OCI-LY3 (cell line): ENCODE results near the gene KCNG3.

Source experiments
- CTCF ChIP-seq: fragments of 200-600, 300-600 bp; sonication (generic); IDR thresholded peaks from 2 replicates; pipeline ENCODE4 v1.5.1; 2014; ENCODE audit warnings: antibody characterized with exemption, low read length, low read depth
- EZH2phosphoT487 ChIP-seq: fragments of 200-600 bp; shearing (Covaris generic); IDR thresholded peaks from 2 replicates; pipeline ENCODE4 v1.6.1; 2018; ENCODE audit warnings: antibody characterized with exemption, mixed run types, low read depth

GRCh38 chr2:42408009-42408408 is 85.8 kb downstream of the KCNG3 start:
- TF ChIP-seq CTCF (no peak), EZH2phosphoT487 (no peak)
